Endothelial cell of umbilical vein (primary cell): ENCODE measurements around the gene CCDC34. TPM values are rescaled to one million over a fixed set of nuclear protein-coding genes. Genes with fewer than 3 reads are reported as not detected.

Source experiments
- BruUV-seq: library from RNA; stranded (reverse); fragments of 400-500 nt; replicated peaks from 2 replicates; lab custom pipeline; 2021; lab: Mats Ljungman, UMichigan
- CTCF ChIA-PET: fragments of 300-600, 350-600 bp; sonication (Branson Sonifier 250); formaldehyde crosslinking; loops from one replicate; lab custom pipeline; 2021; ENCODE audit warnings: antibody characterized with exemption, inconsistent platforms; lab: Charles Lee
- POLR2A ChIA-PET: fragments of 300-600, 350-600 bp; sonication (Branson Sonifier 250); formaldehyde crosslinking; loops from one replicate; lab custom pipeline; 2021; ENCODE audit warnings: antibody characterized with exemption, inconsistent platforms; lab: Charles Lee
- DNase-seq: peaks from one replicate; pipeline ENCODE4 v3.0.0-alpha.2; 2011; ENCODE audit warnings: low read depth, low spot score
- FAIRE-seq: peaks from 2 replicates; lab custom pipeline; 2011; peaks lifted over from hg19 to GRCh38; lab: Jason Lieb, UNC
- H2AFZ ChIP-seq: 2 replicates; pipeline ENCODE4 v1.6.0; 2012; ENCODE audit warnings: low read depth, low read length, control low read depth, inconsistent platforms
- H3K27ac ChIP-seq: 2 replicates; pipeline ENCODE4 v1.5.1; 2011; ENCODE audit warnings: low read depth, mild to moderate bottlenecking, control low read depth, low read length, moderate library complexity; ENCODE audit not compliant: insufficient read depth
- H3K27me3 ChIP-seq, 2 experiments: 2 replicates each; pipeline versions ENCODE4 v1.6.0 to v1.6.1; 2011; ENCODE audit warnings: low read length in 2 of 2, mixed read lengths in 1 of 2; ENCODE audit not compliant: control insufficient read depth in 2 of 2, insufficient read depth in 2 of 2
- H3K36me3 ChIP-seq, 2 experiments: 2 replicates in 1 of 2; 3 replicates in 1 of 2; pipeline ENCODE4 v1.5.1; 2011; ENCODE audit warnings: low read length in 2 of 2, mild to moderate bottlenecking in 1 of 2, moderate library complexity in 1 of 2; ENCODE audit not compliant: control insufficient read depth in 2 of 2, insufficient read depth in 2 of 2; ENCODE audit errors: extremely low read depth in 1 of 2
- H3K4me1 ChIP-seq: 3 replicates; pipeline ENCODE4 v1.5.1; 2011; ENCODE audit warnings: mild to moderate bottlenecking, low read length; ENCODE audit not compliant: control insufficient read depth, insufficient read depth; ENCODE audit errors: extremely low read depth
- H3K4me2 ChIP-seq: 2 replicates; pipeline ENCODE4 v1.6.1; 2011; ENCODE audit warnings: low read length, control low read depth, mixed read lengths; ENCODE audit not compliant: insufficient read depth
- H3K4me3 ChIP-seq, 3 experiments: fragments of 200-600 bp in 1 of 3; sonication (generic), shearing (Covaris generic) in 1 of 3; replicated peaks in 1 of 3; 2 replicates each; pipeline ENCODE4 v1.5.1; 2011 to 2016; ENCODE audit warnings: control low read depth in 3 of 3, low read length in 3 of 3, mild to moderate bottlenecking in 2 of 3, inconsistent platforms in 1 of 3, low read depth in 1 of 3, moderate library complexity in 1 of 3; ENCODE audit not compliant: insufficient read depth in 1 of 3
- H3K79me2 ChIP-seq: 2 replicates; pipeline ENCODE4 v1.6.0; 2012; ENCODE audit warnings: low read length, inconsistent platforms; ENCODE audit not compliant: control insufficient read depth, insufficient read depth
- H3K9ac ChIP-seq: replicated peaks from 2 replicates; pipeline ENCODE3; 2011; ENCODE audit warnings: low read length, control low read depth; ENCODE audit not compliant: insufficient read depth; ENCODE audit errors: extremely low read depth
- H3K9me1 ChIP-seq: replicated peaks from 3 replicates; pipeline ENCODE4 v1.6.0; 2011; ENCODE audit warnings: mild to moderate bottlenecking, low read length; ENCODE audit not compliant: control insufficient read depth, insufficient read depth; ENCODE audit errors: extremely low read depth
- H3K9me3 ChIP-seq: replicated peaks from 2 replicates; pipeline ENCODE4 v1.5.1; 2012; ENCODE audit warnings: low read length, inconsistent platforms; ENCODE audit not compliant: control insufficient read depth, insufficient read depth
- H4K20me1 ChIP-seq: replicated peaks from 2 replicates; pipeline ENCODE3; 2011; ENCODE audit warnings: mild to moderate bottlenecking, low read length; ENCODE audit not compliant: control insufficient read depth, insufficient read depth; ENCODE audit errors: extremely low read depth
- CTCF ChIP-seq, 2 donors: IDR thresholded peaks; 1 replicate in 1 of 2; 2 replicates in 1 of 2; pipeline ENCODE4 v1.5.1; 2011; ENCODE audit warnings: low read length in 2 of 2, mild to moderate bottlenecking in 2 of 2, moderate library complexity in 2 of 2, control low read depth in 1 of 2, inconsistent platforms in 1 of 2, low read depth in 1 of 2; ENCODE audit not compliant: insufficient read depth in 1 of 2; ENCODE audit errors: extremely low read depth in 1 of 2
- EZH2 ChIP-seq: IDR thresholded peaks from 2 replicates; pipeline ENCODE4 v1.6.1; 2012; ENCODE audit warnings: borderline replicate concordance, low read depth, mild to moderate bottlenecking, moderate library complexity, low read length, inconsistent platforms; ENCODE audit not compliant: severe bottlenecking
- FOS ChIP-seq: IDR thresholded peaks from 2 replicates; pipeline ENCODE4 v1.6.1; 2011; ENCODE audit warnings: mild to moderate bottlenecking, low read length, moderate library complexity, borderline replicate concordance; ENCODE audit not compliant: insufficient read depth
- GATA2 ChIP-seq: IDR thresholded peaks from 2 replicates; pipeline ENCODE4 v1.7.0; 2011; ENCODE audit warnings: low read depth, mild to moderate bottlenecking, moderate library complexity, mixed read lengths, low read length; ENCODE audit not compliant: insufficient read length, insufficient read depth
- JUN ChIP-seq: IDR thresholded peaks from 2 replicates; pipeline ENCODE4 v1.6.1; 2011; ENCODE audit warnings: borderline replicate concordance, low read depth; ENCODE audit not compliant: insufficient read length, insufficient read depth
- MAX ChIP-seq: IDR thresholded peaks from 2 replicates; pipeline ENCODE4 v1.6.1; 2011; ENCODE audit not compliant: insufficient read depth, insufficient read length
- MYC ChIP-seq: IDR thresholded peaks from one replicate; pipeline ENCODE4 v1.6.1; 2011; ENCODE audit warnings: mild to moderate bottlenecking, low read depth, low read length
- POLR2A ChIP-seq: IDR thresholded peaks from 2 replicates; pipeline ENCODE4 v1.6.1; 2012; ENCODE audit warnings: low read depth, mild to moderate bottlenecking, control low read depth, low read length
- POLR2AphosphoS5 ChIP-seq: IDR thresholded peaks from 2 replicates; pipeline ENCODE4 v1.6.1; 2012; ENCODE audit warnings: low read depth, mild to moderate bottlenecking, control low read depth, low read length, moderate library complexity; ENCODE audit not compliant: insufficient read depth
- dilution Hi-C: fragments of 300-500 bp; cut with MboI; formaldehyde crosslinking; loops from one replicate; pipeline ENCODE4 v1.15.0; 2019; ENCODE audit warnings: low sequenced_read_pairs; ENCODE audit not compliant: extremely low pct_ligation_motif_present
- intact Hi-C: fragments of 100-400 bp; cut with micrococcal nuclease; formaldehyde crosslinking; loops from one replicate; pipeline ENCODE4 v1.10.0; 2022
- polyA plus RNA-seq, 4 experiments: library from polyadenylated mRNA; depleted of rRNA in 3 of 4; stranded (reverse) in 3 of 4; unstranded in 1 of 4; fragments of >200 nt; gene quantifications; 2 replicates each; pipeline versions ENCODE4 v1.2.1 to v1.2.3, GENCODE V29; 2011 to 2012; ENCODE audit warnings: missing spikeins in 1 of 4
- total RNA-seq: library from RNA; stranded (reverse); gene quantifications from 2 replicates; pipeline ENCODE4 v1.2.3, GENCODE V29; 2021

The CCDC34 gene
- total and polyA plus RNA-seq, 2 donors (not counting 3 experiments of a cell fraction or from before 2014, with no cell fraction given), result 2.3 to 11.4 TPM

GRCh38 chr11:27379449-27379848, 16.4 kb upstream of the CCDC34 start:
- ChIA-PET CTCF (interaction anchor here (0.9 to 1.5 kb wide), 3 partner anchors 20 to 195 kb away, joined by 3 to 5 read pairs (median 3); no protein-coding TSS in a partner anchor), POLR2A (no interaction called here)
- Histone ChIP-seq H3K9ac (no peak overlapping the region), H3K4me3 (no peak overlapping the region), H3K9me1 (no peaks in the 10 kb centered on the region), H3K36me3 (no peaks in the 10 kb centered on the region), H2AFZ (no peak overlapping the region), H3K27me3 (no peaks in the 10 kb centered on the region), H3K9me3 (no peaks in the 10 kb centered on the region), H3K4me2 (no peak overlapping the region), H3K27ac (no peak overlapping the region), H3K79me2 (no peaks in the 10 kb centered on the region), H3K4me1 (no peaks in the 10 kb centered on the region), H4K20me1 (no peaks in the 10 kb centered on the region)
- intact Hi-C loops (no loop called here), dilution Hi-C loops (no loop called here)
- FAIRE-seq, result no peak
- TF ChIP-seq MYC (no peak), JUN (no peak), EZH2 (no peak), CTCF (IDR thresholded peaks at IDR 0.05; ENCODE audit: extremely low read depth in 1 of 2, insufficient read depth in 1 of 2, low read depth in 1 of 2, low read length in 2 of 2) (no peak), POLR2AphosphoS5 (no peak), MAX (no peak), GATA2 (no peak), POLR2A (no peak), FOS (no peak)
- DNase-seq, result no peak
- BruUV-seq, result no TSS peak
